Measurements from ENCODE around the gene SLC44A3.
"Not testable (repeated sequence)": the region's sequence is repeated elsewhere in the genome, so short reads cannot be mapped to it uniquely, and the experiment has no call there.

The SLC44A3 gene

DNA sequence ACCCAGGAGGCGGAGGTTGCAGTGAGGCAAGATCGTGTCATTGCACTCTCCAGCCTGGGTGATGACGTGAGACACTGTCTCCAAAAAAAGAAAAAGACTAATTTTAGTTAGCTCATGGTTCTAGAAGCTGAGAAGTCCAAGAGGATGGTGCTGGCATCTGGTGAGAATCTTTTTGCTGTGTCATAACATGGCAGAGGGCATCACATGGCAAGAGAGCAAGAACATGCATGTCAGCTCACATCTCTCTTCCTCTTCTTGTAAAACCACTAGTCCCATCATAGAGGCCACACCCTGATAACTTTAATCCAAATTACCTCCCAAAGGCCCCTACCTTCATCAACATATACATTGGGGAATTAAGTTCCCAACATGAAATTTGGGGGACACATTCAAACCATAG is 120.6 kb downstream of the SLC44A3 start:
- Histone ChIP-seq H3K9me3 (ENCODE audit: insufficient read depth, low read depth, low read length) (no peaks in the 10 kb centered on the region), H3K4me3 (ENCODE audit: low read depth, low read length) (no peak overlapping the region), H2BK5ac (ENCODE audit: low read depth, low read length, poor library complexity) (no peak overlapping the region), H2AFZ (ENCODE audit: insufficient read depth, low read length, poor library complexity) (no peak overlapping the region), H2BK120ac (ENCODE audit: insufficient read depth, low read length, poor library complexity) (no peak overlapping the region), H4K8ac (ENCODE audit: low read depth, low read length) (no peak overlapping the region), H3K79me2 (ENCODE audit: control insufficient read depth, insufficient read depth, low read length, poor library complexity) (no peaks in the 10 kb centered on the region), H3K4ac (ENCODE audit: low read depth, low read length) (no peak overlapping the region), H3K14ac (ENCODE audit: low read length) (no peak overlapping the region), H2BK12ac (ENCODE audit: low read length) (no peak overlapping the region), H2AK5ac (ENCODE audit: low read length) (no peak overlapping the region), H3K36me3 (ENCODE audit: control insufficient read depth in 1 of 2, insufficient read depth in 2 of 2, low read length in 2 of 2) (no peaks in the 10 kb centered on the region), H4K12ac (ENCODE audit: low read depth, low read length) (no peak overlapping the region), H3K4me2 (ENCODE audit: low read length) (no peak overlapping the region), H3K79me1 (ENCODE audit: low read length) (no peaks in the 10 kb centered on the region), H3K27ac (ENCODE audit: low read depth, low read length) (no peak overlapping the region), H3K23ac (ENCODE audit: low read length) (no peak overlapping the region), H3K9ac (ENCODE audit: low read length) (no peak overlapping the region), H3K27me3 (ENCODE audit: insufficient read depth, low read length) (no peaks in the 10 kb centered on the region), H3K4me1 (ENCODE audit: control insufficient read depth in 1 of 2, insufficient read depth in 2 of 2, low read length in 2 of 2) (no peaks in the 10 kb centered on the region), H3K18ac (ENCODE audit: low read length) (no peak overlapping the region), H4K91ac (ENCODE audit: low read depth, low read length) (no peak overlapping the region)
- WGBS (ENCODE audit: extremely low coverage, insufficient coverage, insufficient read length) = no CpG with 5 or more reads among the region's 3 CpGs
- DNase-seq = no peak

DNA sequence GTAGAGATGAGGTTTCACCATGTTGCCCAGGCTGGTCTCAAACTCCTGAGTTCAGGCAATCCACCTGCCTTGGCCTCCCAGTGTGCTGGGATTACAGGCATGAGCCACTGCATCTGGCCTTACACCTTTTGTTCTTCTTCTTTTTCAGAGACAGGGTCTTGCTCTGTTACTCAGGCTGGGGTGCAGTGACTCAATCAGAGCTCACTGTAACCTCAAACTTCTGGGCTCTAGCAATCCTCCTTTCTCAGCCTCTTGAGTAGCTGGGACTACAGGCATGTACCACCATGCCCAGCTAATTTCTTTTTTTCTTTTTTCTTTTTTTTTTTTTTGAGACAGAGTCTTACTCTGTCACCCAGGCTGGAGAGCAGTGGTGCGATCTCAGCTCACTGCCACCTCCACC is 121.3 kb downstream of the SLC44A3 start:
- not testable (repeated sequence) for H3K18ac ChIP-seq (ENCODE audit: low read length); H4K91ac ChIP-seq (ENCODE audit: low read depth, low read length); H4K8ac ChIP-seq (ENCODE audit: low read depth, low read length); H2BK12ac ChIP-seq (ENCODE audit: low read length); H3K4me2 ChIP-seq (ENCODE audit: low read length); H3K9ac ChIP-seq (ENCODE audit: low read length); H3K79me2 ChIP-seq (ENCODE audit: control insufficient read depth, insufficient read depth, low read length, poor library complexity); H2BK5ac ChIP-seq (ENCODE audit: low read depth, low read length, poor library complexity); H4K12ac ChIP-seq (ENCODE audit: low read depth, low read length); H3K27ac ChIP-seq (ENCODE audit: low read depth, low read length); H3K4me3 ChIP-seq (ENCODE audit: low read depth, low read length); H3K79me1 ChIP-seq (ENCODE audit: low read length); H2AFZ ChIP-seq (ENCODE audit: insufficient read depth, low read length, poor library complexity); H3K14ac ChIP-seq (ENCODE audit: low read length); DNase-seq; H2AK5ac ChIP-seq (ENCODE audit: low read length); H3K4me1 ChIP-seq (ENCODE audit: control insufficient read depth in 1 of 2, insufficient read depth in 2 of 2, low read length in 2 of 2); H3K27me3 ChIP-seq (ENCODE audit: insufficient read depth, low read length); H2BK120ac ChIP-seq (ENCODE audit: insufficient read depth, low read length, poor library complexity); H3K23ac ChIP-seq (ENCODE audit: low read length); H3K36me3 ChIP-seq (ENCODE audit: control insufficient read depth in 1 of 2, insufficient read depth in 2 of 2, low read length in 2 of 2); H3K4ac ChIP-seq (ENCODE audit: low read depth, low read length); H3K9me3 ChIP-seq (ENCODE audit: insufficient read depth, low read depth, low read length)
- no CpG with 5 or more reads among the region's 1 CpG for WGBS (ENCODE audit: extremely low coverage, insufficient coverage, insufficient read length)

DNA sequence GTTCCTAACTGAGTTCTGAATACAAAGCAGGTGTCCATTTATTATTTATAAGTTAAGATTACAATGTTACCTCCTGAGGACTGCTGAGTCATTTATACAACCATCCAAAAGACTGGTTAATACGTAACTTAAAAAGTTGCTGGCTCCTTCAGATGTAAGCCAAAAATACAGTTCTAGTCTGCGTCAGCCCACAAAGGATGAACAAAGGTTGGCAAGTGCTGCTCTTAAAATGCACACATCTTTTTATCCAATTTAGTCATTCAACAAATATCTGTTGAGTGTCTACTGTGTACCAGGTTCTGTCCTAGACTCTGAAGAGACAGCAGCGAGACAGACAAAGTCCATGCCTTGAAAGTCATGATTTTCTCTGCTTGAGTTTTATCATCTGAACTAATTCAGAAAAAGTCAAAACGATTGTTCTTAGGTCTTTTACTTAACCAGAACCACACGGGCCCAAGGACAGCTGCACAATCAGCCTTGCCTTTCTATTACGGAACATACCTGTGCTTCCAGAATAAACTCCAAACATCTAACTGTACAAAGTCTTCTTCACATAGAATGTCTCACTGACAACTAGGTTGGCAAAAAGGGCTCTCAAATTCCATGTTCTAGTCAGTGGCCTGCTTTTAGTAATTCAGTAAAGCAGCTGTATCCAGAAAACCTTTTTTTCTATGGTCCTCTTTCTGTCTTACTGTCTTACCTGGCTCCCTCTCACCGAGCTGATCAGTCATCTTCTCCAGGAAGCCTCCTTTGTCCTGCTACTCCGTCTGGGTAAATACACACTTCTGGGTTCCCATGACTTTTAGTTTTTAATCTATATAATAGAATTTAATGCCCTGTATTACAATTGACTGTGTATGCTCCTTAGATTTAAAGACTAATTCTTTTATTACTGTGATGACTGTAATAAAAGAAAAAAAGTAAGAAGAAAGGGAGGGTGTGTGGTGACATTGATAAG is 122.3 kb downstream of the SLC44A3 start:
- Histone ChIP-seq H4K91ac (ENCODE audit: low read depth, low read length) (no peak overlapping the region), H3K4me2 (ENCODE audit: low read length) (no peak overlapping the region), H3K4me1 (ENCODE audit: control insufficient read depth in 1 of 2, insufficient read depth in 2 of 2, low read length in 2 of 2) (no peaks in the 10 kb centered on the region), H2BK5ac (ENCODE audit: low read depth, low read length, poor library complexity) (no peak overlapping the region), H4K8ac (ENCODE audit: low read depth, low read length) (no peak overlapping the region), H3K4ac (ENCODE audit: low read depth, low read length) (no peak overlapping the region), H3K27ac (ENCODE audit: low read depth, low read length) (no peak overlapping the region), H3K18ac (ENCODE audit: low read length) (no peak overlapping the region), H3K14ac (ENCODE audit: low read length) (no peak overlapping the region), H3K9me3 (ENCODE audit: insufficient read depth, low read depth, low read length) (no peaks in the 10 kb centered on the region), H2BK120ac (ENCODE audit: insufficient read depth, low read length, poor library complexity) (no peak overlapping the region), H3K27me3 (ENCODE audit: insufficient read depth, low read length) (no peaks in the 10 kb centered on the region), H3K79me1 (ENCODE audit: low read length) (no peaks in the 10 kb centered on the region), H2AFZ (ENCODE audit: insufficient read depth, low read length, poor library complexity) (no peak overlapping the region), H3K23ac (ENCODE audit: low read length) (no peak overlapping the region), H2BK12ac (ENCODE audit: low read length) (no peak overlapping the region), H4K12ac (ENCODE audit: low read depth, low read length) (no peak overlapping the region), H3K9ac (ENCODE audit: low read length) (no peak overlapping the region), H2AK5ac (ENCODE audit: low read length) (no peak overlapping the region), H3K36me3 (ENCODE audit: control insufficient read depth in 1 of 2, insufficient read depth in 2 of 2, low read length in 2 of 2) (no peaks in the 10 kb centered on the region), H3K79me2 (ENCODE audit: control insufficient read depth, insufficient read depth, low read length, poor library complexity) (no peaks in the 10 kb centered on the region), H3K4me3 (ENCODE audit: low read depth, low read length) (no peak overlapping the region)
- no peak for DNase-seq
- no CpG with 5 or more reads among the region's 8 CpGs for WGBS (ENCODE audit: extremely low coverage, insufficient coverage, insufficient read length)

All from trophoblast cell (in vitro differentiated cells and primary cell).